GM04503 (cell line): ENCODE results near the gene ZNF223.

Experiments
- DNase-seq: peaks from one replicate; pipeline ENCODE4 v3.0.0-alpha.2; 2012; ENCODE audit warnings: low read depth

ZNF223 gene

DNA sequence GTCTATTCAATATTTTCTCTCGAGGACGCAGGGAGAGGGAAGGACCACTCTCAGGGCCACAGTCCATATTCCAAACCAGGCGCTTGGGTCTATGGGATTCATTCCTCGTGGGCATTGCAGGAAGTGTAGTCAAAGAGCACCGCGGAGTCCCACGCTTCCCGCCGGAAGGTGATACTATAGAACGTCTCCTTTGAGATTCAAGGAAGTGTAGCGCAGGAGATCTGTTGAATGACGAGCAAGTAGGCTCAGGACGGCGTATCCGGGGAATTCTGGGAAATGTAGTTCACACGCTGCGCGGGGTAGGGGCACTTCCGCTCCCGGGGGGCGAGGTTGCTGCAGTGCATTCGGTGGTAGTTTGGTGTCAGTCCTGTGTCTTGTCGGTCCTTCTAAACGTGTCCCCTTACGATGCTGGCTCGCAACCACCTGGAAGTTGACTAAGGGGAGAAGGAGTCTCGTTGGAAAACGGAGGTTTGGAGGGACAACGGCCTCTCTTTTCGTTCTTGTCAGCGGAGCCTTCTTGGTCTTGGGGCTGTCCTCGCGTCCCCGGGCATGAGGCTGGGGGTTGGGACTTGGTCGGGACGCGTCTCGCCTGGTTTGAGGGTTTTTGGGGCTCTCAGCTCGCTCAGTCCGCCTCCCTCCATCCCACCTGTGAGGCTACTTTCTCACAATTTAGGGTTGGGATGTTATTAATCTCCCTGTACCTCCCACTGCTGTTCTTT lies 20.1 kb downstream of the ZNF223 start, which contains the start of gene ZNF284:
TSS of gene ZNF284 (plus strand) at position 336 of the 719 bp plus-strand sequence. CDS start 4,231 bp downstream, outside the sequence.
- no peak for DNase-seq

GRCh38 chr19:44072543-44073401 lies 20.9 kb downstream of the ZNF223 start:
- no peak for DNase-seq

DNA sequence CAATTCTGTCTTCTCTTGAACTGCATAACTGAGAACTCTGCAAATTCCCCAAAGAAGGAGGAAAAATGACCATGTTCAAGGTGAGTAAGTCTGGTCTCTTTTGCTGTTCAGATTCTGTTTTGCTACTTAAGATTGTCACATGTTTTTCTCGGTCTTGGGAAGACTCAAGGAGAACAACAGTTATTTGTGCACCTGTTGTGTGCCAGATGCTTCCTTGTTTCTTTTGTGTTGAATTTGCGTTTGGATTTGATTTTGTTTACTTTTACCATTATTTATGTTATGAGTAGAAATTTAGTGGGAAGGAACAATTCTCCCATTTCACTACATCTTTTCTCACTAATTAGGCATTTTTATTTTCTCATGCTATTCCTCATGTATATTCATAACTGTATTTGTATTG lies 24.5 kb downstream of the ZNF223 start:
- no peak for DNase-seq

- DNase-seq = no peak
These were observed 40.3 kb downstream of the ZNF223 start for GRCh38 chr19:44092108-44092507.

DNA sequence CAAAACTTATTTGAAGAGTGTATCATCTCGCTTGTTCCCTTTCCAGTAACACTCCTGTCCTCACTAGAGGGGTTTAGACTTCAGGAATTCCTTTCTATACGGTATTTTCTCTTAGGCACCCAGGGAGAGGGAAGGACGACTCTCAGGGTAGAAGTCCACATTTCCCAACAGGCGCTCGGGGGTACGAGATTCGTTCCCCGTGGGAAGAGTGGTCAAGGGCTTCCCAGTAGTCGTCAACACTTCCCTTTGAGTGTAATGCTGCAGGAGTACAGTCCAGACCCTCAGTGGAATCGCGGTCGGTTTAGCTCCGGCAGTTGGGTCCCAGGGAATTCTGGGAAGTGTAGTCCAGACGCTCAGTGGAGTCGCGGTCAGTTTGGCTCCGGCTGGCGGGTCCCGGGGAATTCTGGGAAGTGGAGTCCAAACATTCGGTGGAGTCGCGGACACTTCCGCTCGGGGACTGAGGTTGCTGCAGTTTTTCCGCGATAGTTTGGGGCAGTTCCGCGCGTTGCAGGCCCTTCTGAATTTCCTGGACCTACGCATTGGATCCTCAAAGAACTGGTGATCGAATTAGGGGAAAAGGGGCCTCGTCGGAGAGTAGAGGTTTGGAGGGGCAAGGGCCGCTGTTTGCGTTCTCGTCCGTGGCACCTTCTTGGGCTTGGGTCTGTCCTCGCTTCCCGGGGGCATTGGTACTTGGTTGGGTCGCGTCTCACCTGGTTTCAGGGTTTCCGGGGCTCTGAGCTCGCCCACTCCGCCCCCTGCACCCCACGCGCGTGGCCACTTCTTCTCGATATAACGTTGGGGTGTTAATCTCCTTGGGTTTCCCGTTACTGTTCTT lies 42.3 kb downstream of the ZNF223 start, which contains the start of gene ZNF224:
TSS of gene ZNF224 (plus strand) at position 431 of the 835 bp plus-strand sequence. CDS start 3,513 bp downstream, outside the sequence.
- DNase-seq = peak; percentile 66

GRCh38 chr19:44107751-44108150 lies 55.9 kb downstream of the ZNF223 start:
- no peak for DNase-seq

- no peak for DNase-seq
These were observed 57.6 kb downstream of the ZNF223 start for GRCh38 chr19:44109458-44109857.

GRCh38 chr19:44111910-44112463 lies 60.2 kb downstream of the ZNF223 start:
- peak; percentile 53 for DNase-seq

DNA sequence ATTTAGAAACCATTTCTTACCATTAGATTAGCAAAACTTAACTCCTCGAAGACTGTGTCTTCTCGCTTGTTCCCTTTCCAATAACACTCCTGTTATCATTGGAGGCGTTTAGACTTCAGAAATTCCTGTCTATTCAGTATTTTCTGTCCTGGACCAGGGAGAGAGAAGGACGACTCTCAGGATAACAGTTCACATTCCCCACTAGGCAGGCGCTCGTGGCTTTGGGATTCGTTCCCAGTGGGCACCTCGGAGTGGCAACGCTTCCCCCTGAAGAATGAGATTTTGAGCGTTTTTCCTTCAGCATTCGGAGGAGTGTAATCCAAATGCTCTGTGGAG lies 60.9 kb downstream of the ZNF223 start:
- DNase-seq = no peak

DNA sequence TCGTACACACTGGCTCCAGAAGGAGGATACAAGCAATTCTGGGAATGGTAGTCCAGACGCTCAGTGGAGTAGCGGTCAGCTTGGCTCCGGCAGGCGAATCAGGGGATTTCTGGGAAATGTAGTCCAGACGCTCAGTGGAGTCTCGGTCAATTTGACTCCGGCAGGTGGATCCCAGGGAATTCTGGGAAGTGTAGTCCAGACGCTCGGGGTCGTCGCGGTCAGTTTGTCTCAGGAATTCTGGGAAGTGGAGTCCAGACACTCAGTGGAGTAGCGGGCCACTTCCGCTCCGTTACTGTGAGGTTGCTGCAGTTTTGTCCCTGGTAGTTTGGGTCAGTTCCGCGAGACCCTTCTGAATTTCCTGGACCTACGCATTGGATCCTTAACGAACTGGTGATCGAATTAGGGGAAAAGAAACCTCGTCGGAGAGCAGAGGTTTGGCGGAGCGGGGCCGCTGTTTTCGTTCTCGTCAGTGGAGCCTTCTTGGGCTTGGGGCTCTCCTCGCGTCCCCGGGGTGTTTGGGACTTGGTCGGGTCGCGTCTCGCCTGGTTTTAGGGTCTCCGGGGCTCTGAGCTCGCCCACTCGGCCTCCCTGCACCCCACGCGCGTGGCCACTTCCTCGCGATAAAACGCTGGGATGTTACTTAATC lies 61.4 kb downstream of the ZNF223 start, which contains the start of gene ZNF225:
TSS of gene ZNF225 (plus strand) at position 262 of the 646 bp plus-strand sequence. CDS start 2,429 bp downstream, outside the sequence.
- DNase-seq = peak; percentile 96

GRCh38 chr19:44113784-44114390 lies 62.1 kb downstream of the ZNF223 start:
- no peak for DNase-seq
